Stimulated activated naive CD8-positive, alpha-beta T cell treated with anti-CD3 and anti-CD28 coated beads, Interleukin-15, amount 100 ng/mL, for 72 hours (primary cell): ENCODE data around the gene ADAMTSL4.

Experiments used
- ATAC-seq: fragments of 150-1000 bp; cut with Tn5 transposase; 2 replicates; pipeline ENCODE4 v1.10.0; 2021; ENCODE audit warnings: mild to moderate bottlenecking, moderate library complexity
- DNase-seq, 2 donors: peaks; one replicate each; pipeline ENCODE4 v3.0.0; 2021 to 2022
- H3K27ac Mint-ChIP-seq, 2 donors: one replicate each; pipeline ENCODE4 v1.8.0; 2022; ENCODE audit warnings: mild to moderate bottlenecking in 2 of 2, mixed read lengths in 2 of 2, moderate library complexity in 2 of 2
- H3K27me3 Mint-ChIP-seq: one replicate; pipeline ENCODE4 v1.8.0; 2022; ENCODE audit warnings: mixed read lengths
- H3K4me1 Mint-ChIP-seq: one replicate; pipeline ENCODE4 v1.8.0; 2022; ENCODE audit warnings: mild to moderate bottlenecking, mixed read lengths
- H3K4me3 Mint-ChIP-seq, 2 donors: one replicate each; pipeline ENCODE4 v1.8.0; 2022; ENCODE audit warnings: mild to moderate bottlenecking in 2 of 2, mixed read lengths in 2 of 2, moderate library complexity in 1 of 2
- H3K9me3 Mint-ChIP-seq, 2 donors: one replicate each; pipeline ENCODE4 v1.8.0; 2022; ENCODE audit warnings: mixed read lengths in 2 of 2

The ADAMTSL4 gene

DNA sequence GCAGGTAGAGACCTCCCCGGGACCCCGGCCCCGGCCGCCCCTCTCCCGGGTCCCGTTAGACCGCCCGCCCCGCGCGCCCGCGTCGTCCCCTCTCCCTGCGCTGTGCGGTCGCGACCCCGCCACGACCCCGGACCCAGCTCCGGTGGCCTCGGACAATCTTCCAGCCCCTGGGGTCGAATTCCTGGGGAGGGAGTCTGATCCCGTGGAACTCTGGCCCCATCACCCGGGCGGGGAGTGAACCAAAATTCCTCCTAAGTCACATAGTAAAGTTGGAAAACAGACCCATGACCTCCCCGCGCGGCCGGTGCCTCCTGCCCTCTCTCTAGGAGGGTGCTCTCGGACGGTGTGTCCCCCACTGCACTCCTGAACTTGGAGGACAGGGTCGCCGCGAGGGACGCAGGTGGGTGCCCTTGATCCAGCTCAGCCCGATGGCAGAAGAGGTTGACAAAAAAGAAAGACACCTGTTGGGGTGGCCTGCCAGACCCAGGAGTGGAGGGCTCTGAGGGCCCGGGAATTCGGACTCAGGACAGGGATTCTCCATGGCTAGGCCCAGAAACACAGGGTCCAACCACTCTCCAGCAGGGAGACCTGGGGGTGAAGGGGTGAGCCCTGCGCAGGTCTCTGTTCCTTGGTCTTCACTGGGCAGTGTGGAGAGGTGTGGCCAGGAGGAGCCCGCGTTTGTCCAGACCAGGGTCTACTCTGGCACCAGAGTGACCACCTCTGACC, 451 bp downstream of the ADAMTSL4 start:
- H3K27ac Mint-ChIP-seq, result peak overlapping the region in 1 of 2 donors; percentile 52
- peak in 1 of 2 donors; percentile 19 for DNase-seq

GRCh38 chr1:150550222-150551050, 1.2 kb downstream of the ADAMTSL4 start:
- DNase-seq, result peak in 1 of 2 donors; percentile 10
- Mint-ChIP-seq H3K9me3 (no peaks in the 10 kb centered on the region), H3K4me3 (peak overlapping the region in 1 of 2 donors; percentile 84), H3K27me3 (peaks cover 65% of the 10 kb centered on the region), H3K4me1 (peaks cover 43% of the 10 kb centered on the region), H3K27ac (no peak overlapping the region)
- ATAC-seq, result no peak

More for the DNA sequence above, 451 bp downstream of the ADAMTSL4 start:
- Mint-ChIP-seq H3K4me1 (peaks cover 43% of the 10 kb centered on the region), H3K4me3 (peak overlapping the region; percentile 80 to 84), H3K27me3 (peaks cover 69% of the 10 kb centered on the region), H3K9me3 (no peaks in the 10 kb centered on the region)
- no peak for ATAC-seq

GRCh38 chr1:150551051-150551783, 2.0 kb downstream of the ADAMTSL4 start:
- Mint-ChIP-seq H3K4me1 (peaks cover 46% of the 10 kb centered on the region), H3K27me3 (peaks cover 58% of the 10 kb centered on the region), H3K9me3 (no peaks in the 10 kb centered on the region), H3K4me3 (no peak overlapping the region), H3K27ac (no peak overlapping the region)
- ATAC-seq, result no peak
- peak in 1 of 2 donors; percentile 15 for DNase-seq

DNA sequence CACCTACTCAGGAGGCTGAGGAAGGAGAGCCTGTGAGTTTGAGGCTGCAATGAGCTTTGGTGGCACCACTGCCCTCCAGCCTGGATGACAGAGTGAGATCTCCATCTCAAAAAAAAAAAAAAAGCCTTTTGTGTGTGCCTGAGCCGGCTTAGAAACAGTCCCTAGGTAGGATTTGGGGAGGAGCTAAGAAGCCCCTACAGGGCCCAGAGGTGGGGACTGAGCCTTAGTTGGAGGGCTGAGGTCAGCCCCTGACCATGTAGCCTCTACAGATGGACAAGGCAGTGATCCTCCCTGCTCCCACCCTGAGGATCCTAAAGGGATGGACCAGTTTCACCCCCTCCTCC, 2.5 kb downstream of the ADAMTSL4 start:
- peaks cover 53% of the 10 kb centered on the region for H3K27me3 Mint-ChIP-seq
- H3K9me3 Mint-ChIP-seq, result no peaks in the 10 kb centered on the region
- no peak overlapping the region for H3K27ac Mint-ChIP-seq
- peaks cover 50% of the 10 kb centered on the region for H3K4me1 Mint-ChIP-seq
- no peak for ATAC-seq
- H3K4me3 Mint-ChIP-seq, result no peak overlapping the region
- DNase-seq, result no peak

DNA sequence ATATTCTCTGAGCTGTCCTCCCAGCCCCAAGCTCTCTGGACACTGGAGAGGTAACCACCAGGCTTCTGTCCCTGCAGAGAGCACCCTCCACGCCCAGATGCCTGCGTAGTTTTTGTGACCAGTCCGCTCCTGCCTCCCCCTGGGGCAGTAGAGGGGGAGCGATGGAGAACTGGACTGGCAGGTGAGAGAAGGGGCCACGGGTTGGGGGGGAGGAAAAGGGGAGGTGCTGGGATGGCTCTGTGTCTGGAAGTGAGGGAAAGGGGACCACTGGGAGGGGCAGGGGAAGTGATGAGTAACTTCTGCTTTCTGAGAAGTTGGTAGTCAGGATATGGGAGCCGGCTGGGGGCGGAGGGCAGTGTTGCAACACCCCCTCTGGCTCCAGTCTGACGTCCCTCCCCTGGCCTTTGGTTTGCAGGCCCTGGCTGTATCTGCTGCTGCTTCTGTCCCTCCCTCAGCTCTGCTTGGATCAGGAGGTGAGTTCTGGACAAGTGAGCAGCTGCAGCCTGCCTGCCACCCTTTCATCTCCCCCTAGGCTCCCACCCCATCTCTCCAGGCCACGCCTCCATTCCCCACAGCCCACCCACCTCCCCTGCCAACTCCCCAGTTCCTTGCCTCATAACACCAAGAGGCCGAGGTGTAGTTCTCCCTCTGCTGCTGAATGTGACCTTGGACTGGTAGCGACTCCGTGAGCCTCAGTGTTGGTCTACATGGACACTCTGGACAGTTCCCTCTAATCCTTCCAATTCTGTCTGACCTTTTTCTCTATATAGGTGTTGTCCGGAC, 3.1 kb downstream of the ADAMTSL4 start:
- Mint-ChIP-seq H3K9me3 (no peaks in the 10 kb centered on the region), H3K27me3 (peaks cover 51% of the 10 kb centered on the region), H3K27ac (peak overlapping the region in 1 of 2 donors; percentile 78), H3K4me3 (peak overlapping the region in 1 of 2 donors; percentile 49), H3K4me1 (peaks cover 50% of the 10 kb centered on the region)
- peak in 1 of 2 donors; percentile 20 for DNase-seq
- ATAC-seq, result no peak

DNA sequence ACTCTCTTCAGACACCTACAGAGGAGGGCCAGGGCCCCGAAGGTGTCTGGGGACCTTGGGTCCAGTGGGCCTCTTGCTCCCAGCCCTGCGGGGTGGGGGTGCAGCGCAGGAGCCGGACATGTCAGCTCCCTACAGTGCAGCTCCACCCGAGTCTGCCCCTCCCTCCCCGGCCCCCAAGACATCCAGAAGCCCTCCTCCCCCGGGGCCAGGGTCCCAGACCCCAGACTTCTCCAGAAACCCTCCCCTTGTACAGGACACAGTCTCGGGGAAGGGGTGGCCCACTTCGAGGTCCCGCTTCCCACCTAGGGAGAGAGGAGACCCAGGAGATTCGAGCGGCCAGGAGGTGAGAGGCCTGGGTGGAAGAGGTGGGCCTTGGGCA, 3.7 kb downstream of the ADAMTSL4 start:
- peaks cover 51% of the 10 kb centered on the region for H3K27me3 Mint-ChIP-seq
- ATAC-seq, result no peak
- peak overlapping the region in 1 of 2 donors; percentile 78 for H3K27ac Mint-ChIP-seq

DNA sequence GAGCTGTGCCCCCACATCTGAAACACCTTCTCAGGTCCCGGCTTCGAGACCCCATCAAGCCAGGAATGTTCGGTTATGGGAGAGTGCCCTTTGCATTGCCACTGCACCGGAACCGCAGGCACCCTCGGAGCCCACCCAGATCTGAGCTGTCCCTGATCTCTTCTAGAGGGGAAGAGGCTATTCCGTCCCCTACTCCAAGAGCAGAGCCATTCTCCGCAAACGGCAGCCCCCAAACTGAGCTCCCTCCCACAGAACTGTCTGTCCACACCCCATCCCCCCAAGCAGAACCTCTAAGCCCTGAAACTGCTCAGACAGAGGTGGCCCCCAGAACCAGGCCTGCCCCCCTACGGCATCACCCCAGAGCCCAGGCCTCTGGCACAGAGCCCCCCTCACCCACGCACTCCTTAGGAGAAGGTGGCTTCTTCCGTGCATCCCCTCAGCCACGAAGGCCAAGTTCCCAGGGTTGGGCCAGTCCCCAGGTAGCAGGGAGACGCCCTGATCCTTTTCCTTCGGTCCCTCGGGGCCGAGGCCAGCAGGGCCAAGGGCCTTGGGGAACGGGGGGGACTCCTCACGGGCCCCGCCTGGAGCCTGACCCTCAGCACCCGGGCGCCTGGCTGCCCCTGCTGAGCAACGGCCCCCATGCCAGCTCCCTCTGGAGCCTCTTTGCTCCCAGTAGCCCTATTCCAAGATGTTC, 4.3 kb downstream of the ADAMTSL4 start:
- DNase-seq (peak in 1 of 2 donors; percentile 10), ATAC-seq (no peak)
- H3K27ac Mint-ChIP-seq, result no peak overlapping the region
- no peaks in the 10 kb centered on the region for H3K9me3 Mint-ChIP-seq
- no peak overlapping the region for H3K4me3 Mint-ChIP-seq
- H3K4me1 Mint-ChIP-seq, result peaks cover 50% of the 10 kb centered on the region
- H3K27me3 Mint-ChIP-seq, result peaks cover 45% of the 10 kb centered on the region

More for the DNA sequence above, 3.7 kb downstream of the ADAMTSL4 start:
- H3K9me3 Mint-ChIP-seq, result no peaks in the 10 kb centered on the region
- H3K4me1 Mint-ChIP-seq, result peaks cover 50% of the 10 kb centered on the region
- peak overlapping the region in 1 of 2 donors; percentile 49 for H3K4me3 Mint-ChIP-seq
- no peak for DNase-seq

DNA sequence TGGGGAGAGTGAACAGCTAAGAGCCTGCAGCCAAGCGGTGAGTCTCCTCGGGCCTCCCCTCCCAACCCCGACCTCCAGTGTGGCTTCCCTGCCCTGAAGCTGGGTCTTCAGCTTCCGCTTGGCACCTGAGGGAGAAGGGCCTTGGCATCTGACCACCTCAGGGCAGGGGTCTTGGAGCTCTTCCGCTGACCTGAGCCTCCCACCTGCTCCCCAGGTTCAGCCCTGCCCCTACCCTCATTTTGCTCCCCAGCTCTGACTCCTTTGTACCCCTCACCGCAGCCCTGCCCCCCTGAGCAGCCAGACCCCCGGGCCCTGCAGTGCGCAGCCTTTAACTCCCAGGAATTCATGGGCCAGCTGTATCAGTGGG, 4.9 kb downstream of the ADAMTSL4 start:
- Mint-ChIP-seq H3K4me3 (no peak overlapping the region), H3K27ac (no peak overlapping the region), H3K9me3 (no peaks in the 10 kb centered on the region), H3K27me3 (peaks cover 43% of the 10 kb centered on the region), H3K4me1 (peaks cover 50% of the 10 kb centered on the region)
- DNase-seq (no peak), ATAC-seq (no peak)

GRCh38 chr1:150555198-150555970, 6.2 kb downstream of the ADAMTSL4 start:
- ATAC-seq, result no peak

GRCh38 chr1:150555971-150556865, 7.0 kb downstream of the ADAMTSL4 start:
- peaks cover 22% of the 10 kb centered on the region for H3K27me3 Mint-ChIP-seq
- H3K4me1 Mint-ChIP-seq, result peaks cover 53% of the 10 kb centered on the region
- DNase-seq (no peak), ATAC-seq (no peak)
- no peaks in the 10 kb centered on the region for H3K9me3 Mint-ChIP-seq
- peak overlapping the region in 1 of 2 donors; percentile 71 for H3K27ac Mint-ChIP-seq
- H3K4me3 Mint-ChIP-seq, result no peak overlapping the region

More at GRCh38 chr1:150555198-150555970, 6.2 kb downstream of the ADAMTSL4 start:
- H3K27me3 Mint-ChIP-seq, result peaks cover 30% of the 10 kb centered on the region
- no peak for DNase-seq
- H3K4me1 Mint-ChIP-seq, result peaks cover 53% of the 10 kb centered on the region
- H3K4me3 Mint-ChIP-seq, result no peak overlapping the region
- H3K9me3 Mint-ChIP-seq, result no peaks in the 10 kb centered on the region
- peak overlapping the region in 1 of 2 donors; percentile 76 for H3K27ac Mint-ChIP-seq

- peak overlapping the region in 1 of 2 donors; percentile 59 for H3K27ac Mint-ChIP-seq
Observed at GRCh38 chr1:150557065-150557600, 7.9 kb downstream of the ADAMTSL4 start.

GRCh38 chr1:150557813-150558212, 8.6 kb downstream of the ADAMTSL4 start:
- H3K4me1 Mint-ChIP-seq, result peaks cover 50% of the 10 kb centered on the region
- ATAC-seq (no peak), DNase-seq (no peak)
- H3K27ac Mint-ChIP-seq, result no peak overlapping the region
- H3K9me3 Mint-ChIP-seq, result no peaks in the 10 kb centered on the region
- peaks cover 6% of the 10 kb centered on the region for H3K27me3 Mint-ChIP-seq
- H3K4me3 Mint-ChIP-seq, result no peak overlapping the region

More at GRCh38 chr1:150557065-150557600, 7.9 kb downstream of the ADAMTSL4 start:
- H3K9me3 Mint-ChIP-seq, result no peaks in the 10 kb centered on the region
- ATAC-seq (no peak), DNase-seq (no peak)
- H3K4me1 Mint-ChIP-seq, result peaks cover 50% of the 10 kb centered on the region
- peaks cover 13% of the 10 kb centered on the region for H3K27me3 Mint-ChIP-seq
- no peak overlapping the region for H3K4me3 Mint-ChIP-seq

DNA sequence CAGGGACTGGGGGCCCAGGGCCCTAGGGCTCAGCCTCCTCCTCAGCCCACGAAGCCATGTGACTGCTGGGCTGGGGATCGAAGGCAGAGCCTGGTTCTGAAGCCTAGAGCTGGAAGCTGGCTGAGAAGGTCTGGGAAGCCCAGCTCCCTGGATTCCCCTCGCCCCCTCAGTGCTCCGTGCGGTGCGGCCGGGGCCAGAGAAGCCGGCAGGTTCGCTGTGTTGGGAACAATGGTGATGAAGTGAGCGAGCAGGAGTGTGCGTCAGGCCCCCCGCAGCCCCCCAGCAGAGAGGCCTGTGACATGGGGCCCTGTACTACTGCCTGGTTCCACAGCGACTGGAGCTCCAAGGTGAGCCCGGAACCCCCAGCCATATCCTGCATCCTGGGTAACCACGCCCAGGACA, 9.1 kb downstream of the ADAMTSL4 start:
- Mint-ChIP-seq H3K9me3 (no peaks in the 10 kb centered on the region), H3K27me3 (peaks cover 1% of the 10 kb centered on the region), H3K4me3 (no peak overlapping the region), H3K4me1 (peaks cover 50% of the 10 kb centered on the region), H3K27ac (no peak overlapping the region)
- ATAC-seq, result no peak
- DNase-seq, result no peak
